GM03348 (cell line): ENCODE measurements around the gene SCRG1.
A peak's percentile ranks its signal among the peaks of the same experiment; 100 is the strongest.

ENCODE experiments used
- DNase-seq: peaks from one replicate; pipeline ENCODE4 v3.0.0; 2012; ENCODE audit warnings: low spot score

Gene SCRG1

DNA sequence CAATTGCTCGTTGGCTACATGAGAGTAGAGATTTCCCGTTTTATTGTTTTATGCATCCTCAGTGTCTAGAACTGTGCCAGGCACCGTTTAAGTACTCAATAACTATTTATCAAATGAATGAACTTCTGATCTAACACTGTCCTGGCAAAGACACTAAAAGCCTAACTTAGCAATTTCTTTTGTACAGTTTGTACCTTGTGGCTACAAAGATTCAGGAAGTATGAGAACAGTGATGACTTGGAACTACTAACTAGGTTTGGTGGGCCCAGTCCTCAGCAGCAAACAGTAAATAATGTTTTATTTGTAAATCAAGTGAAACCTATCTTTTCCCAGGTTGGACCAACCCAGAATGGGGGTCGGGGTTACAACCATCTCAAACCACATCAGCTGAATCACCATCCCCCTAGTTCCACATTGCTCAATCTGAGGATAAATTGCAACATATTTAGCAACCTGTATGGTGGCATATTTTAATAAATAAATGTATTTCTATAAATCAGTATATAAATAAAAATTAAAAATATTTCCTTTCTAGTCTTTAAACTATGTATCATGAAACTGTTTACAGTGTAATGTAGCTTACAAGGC is 12.3 kb upstream of the SCRG1 start:
- no peak for DNase-seq

DNA sequence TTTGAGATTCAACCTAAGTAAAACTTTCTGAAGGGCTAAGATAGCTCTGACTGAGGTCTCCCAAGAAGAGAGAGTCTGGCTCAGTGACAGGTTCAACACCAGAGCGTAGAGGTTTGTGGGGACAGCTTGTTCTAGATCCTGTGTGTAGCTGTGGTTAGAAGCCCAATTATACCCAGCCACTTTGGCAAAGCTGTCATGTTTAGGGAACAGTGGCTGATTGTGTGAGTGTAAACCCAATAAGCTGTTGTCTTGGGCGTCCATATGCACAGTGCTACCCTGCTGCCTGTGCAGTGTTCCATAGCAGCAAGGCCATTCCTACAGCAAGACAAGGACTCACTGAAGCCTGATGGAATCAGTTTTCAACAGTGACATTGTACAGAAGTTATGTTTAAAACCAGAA is 11.2 kb upstream of the SCRG1 start:
- DNase-seq: no peak

- no peak for DNase-seq
Measured at GRCh38 chr4:173405840-173406606, 7.1 kb upstream of the SCRG1 start.

- DNase-seq: no peak
Measured at GRCh38 chr4:173404296-173404865, 5.5 kb upstream of the SCRG1 start.

DNA sequence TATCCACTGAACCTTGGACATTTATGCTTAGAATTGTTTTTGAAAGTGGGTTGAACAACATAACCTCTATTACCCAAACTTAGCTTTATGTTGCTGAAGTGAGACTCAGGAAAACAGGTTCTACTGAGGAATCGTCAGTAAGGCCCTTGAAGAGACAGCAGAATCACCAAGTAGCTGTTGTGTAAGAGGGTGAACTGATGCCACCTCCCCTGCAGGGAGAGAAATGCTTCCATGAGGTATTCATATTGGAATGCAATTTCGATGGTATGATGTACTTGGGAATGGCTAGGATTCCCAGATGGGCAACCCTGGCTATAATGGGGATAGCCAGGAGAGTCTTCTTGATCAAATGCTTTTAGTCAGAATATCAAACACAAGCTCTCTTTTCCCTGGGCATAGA is 4.1 kb upstream of the SCRG1 start:
- peak; percentile 34 for DNase-seq

DNA sequence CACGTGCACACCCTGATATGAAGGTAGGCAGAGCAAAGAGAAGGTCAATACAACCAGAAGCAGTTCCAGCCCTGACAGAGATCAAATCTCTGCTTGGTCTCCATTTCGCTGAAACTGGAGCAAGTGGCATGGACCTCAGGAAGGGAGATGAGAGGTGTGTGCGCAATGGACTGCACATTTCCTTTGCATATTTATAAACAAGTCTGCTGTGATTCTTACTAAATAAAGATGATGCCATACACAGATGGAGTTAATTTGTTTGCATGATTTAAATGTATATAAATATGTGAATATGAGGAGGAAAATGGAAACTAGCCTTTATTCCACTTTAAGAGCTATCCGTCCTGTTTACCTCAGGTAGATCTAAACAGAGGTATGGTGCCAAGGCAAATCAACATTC is 2.1 kb upstream of the SCRG1 start:
- DNase-seq: no peak

- DNase-seq: peak; percentile 22
Measured at GRCh38 chr4:173398220-173398619, 696 bp downstream of the SCRG1 start.

GRCh38 chr4:173397604-173398003 is 1.3 kb downstream of the SCRG1 start:
- DNase-seq: no peak

DNA sequence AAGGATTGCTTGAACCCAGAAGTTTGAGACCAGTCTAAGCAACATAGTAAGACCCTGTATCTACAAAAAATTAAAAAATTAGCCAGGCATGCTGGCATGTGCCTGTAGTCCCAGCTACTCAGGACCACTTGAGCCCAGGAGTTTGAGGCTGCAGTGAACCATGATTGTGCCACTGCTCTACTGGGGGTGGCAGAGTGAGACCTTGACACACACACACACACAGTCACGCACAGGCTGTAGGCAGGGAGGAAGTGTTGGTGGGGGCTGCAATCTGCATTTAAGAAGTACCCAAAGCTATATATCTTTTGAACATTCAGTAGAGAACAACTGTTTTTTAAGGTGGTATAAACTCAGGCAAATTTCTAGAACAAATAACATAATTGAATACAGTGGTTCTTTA is 7.2 kb downstream of the SCRG1 start:
- no peak for DNase-seq

DNA sequence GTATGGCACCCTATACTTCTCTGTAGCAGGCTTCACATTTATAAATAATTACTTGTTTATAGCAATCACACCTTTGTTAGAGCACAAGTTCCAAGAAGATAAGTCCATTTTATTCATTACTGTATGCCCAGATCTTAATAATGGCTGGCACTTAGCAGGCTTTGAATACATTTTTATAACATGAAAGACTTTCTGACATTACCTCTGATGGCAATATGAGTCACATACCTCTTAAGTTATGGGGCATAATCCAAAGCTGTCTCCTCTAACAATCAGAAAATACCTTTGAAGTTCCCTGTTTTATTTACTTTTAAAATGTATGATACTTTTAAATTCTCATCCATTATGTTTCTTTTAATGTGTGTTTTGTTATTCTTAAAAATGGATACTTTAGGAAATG is 12.2 kb downstream of the SCRG1 start:
- DNase-seq: no peak

GRCh38 chr4:173382349-173382748 is 16.6 kb downstream of the SCRG1 start:
- no peak for DNase-seq

- no peak for DNase-seq
Measured at GRCh38 chr4:173381610-173382009, 17.3 kb downstream of the SCRG1 start.

DNA sequence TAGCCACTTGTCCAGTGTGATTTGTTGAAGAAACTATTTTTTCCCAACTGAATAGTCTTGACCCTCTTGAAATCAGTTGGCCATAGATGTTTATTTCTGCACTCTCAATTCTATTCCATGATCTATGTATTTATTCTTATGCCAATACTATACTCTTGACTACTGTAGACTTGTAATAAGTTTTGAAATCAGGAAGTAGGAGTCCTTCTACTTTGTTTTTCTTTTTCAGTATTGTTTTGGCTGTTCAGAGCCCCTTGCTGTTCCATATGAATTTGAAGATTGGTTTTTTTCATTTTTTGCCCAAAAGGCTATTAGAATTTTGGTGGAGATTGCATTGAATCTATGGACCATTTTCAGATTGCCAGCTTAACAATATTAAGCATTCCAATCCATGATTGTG is 17.9 kb downstream of the SCRG1 start:
- no peak for DNase-seq

DNA sequence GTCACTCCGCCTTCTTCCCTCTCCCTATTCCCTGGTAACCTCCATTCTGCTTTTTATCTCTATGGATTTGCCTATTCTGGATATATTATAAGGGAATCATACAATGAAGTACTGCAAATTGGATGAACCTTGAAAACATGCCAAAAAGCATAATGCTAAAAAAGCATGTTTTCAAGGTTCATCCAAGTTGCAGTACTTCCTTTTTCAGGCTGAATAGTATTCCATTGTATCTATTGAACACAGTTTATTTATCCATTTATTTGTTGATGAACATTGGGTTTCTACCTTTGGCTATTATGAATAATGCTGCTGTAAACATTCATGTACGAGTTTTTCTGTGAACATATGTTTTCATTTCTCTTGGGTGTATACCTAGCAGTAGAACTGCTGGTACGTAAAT is 19.0 kb downstream of the SCRG1 start:
- DNase-seq: no peak

DNA sequence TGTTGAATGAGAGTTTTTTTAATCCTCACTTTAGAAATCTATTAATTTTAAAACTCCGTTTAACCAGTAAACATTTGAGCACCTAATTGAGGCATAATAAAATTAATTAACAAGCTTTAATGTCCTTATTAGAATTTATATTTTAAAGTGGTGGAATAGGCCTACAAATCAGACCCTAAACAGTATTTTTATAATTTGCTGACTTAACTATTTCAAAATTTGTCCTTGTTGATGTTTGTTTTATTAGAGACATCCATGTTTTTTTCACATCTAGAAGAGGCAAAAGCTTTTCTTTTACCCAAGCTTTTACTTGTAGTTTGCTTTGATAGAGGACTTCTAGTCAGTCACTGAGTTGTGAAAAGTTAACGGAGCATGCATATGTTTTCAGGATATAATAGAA is 24.3 kb downstream of the SCRG1 start:
- no peak for DNase-seq

- peak; percentile 84 for DNase-seq
Measured at GRCh38 chr4:173371292-173372192, 27.4 kb downstream of the SCRG1 start.

GRCh38 chr4:173370477-173371291 is 28.2 kb downstream of the SCRG1 start, which contains the start of gene SAP30:
SAP30 (plus strand) TSS chr4:173370954; CDS start chr4:173371183, 229 bp downstream.
- DNase-seq: peak; percentile 98

DNA sequence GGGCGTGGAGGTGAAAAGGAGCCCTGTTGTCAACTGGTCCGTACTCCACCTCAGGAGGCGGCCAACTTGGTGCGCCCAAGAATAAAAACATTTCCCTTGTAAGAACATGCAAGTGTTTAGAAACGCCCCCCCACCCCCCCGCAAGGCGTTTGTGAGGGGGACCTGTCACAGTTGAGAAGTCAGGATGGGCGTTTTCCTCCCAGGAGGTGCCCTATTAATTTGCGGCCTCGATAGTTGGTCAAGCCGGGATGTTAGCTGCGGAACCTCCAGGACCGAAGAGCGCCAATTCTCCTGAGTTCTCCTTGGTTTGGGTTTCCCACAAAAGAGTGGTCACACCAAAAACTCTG is 28.8 kb downstream of the SCRG1 start:
- DNase-seq: peak; percentile 29

- DNase-seq: no peak
Measured at GRCh38 chr4:173367946-173368345, 31.0 kb downstream of the SCRG1 start.

- DNase-seq: no peak
Measured at GRCh38 chr4:173367285-173367684, 31.6 kb downstream of the SCRG1 start.

GRCh38 chr4:173365359-173365996 is 33.4 kb downstream of the SCRG1 start:
- DNase-seq: no peak
